ENCODE results near the gene NGFR.

NGFR gene

GRCh38 chr17:49515196-49515770 is 20.2 kb downstream of the NGFR start:
- TF ChIP-seq ZNF311 (tag by site-specific recombination; IDR thresholded peaks at IDR 0.05; ENCODE audit: borderline replicate concordance): no peak
- TF ChIP-seq ZNF354C (tag by site-specific recombination; IDR thresholded peaks at IDR 0.05; ENCODE audit: borderline replicate concordance, low read depth): no peak
- TF ChIP-seq ZIC2 (tag by site-specific recombination; IDR thresholded peaks at IDR 0.05): peak; percentile 88
- TF ChIP-seq TRIM28 (IDR thresholded peaks at IDR 0.05; ENCODE audit: borderline replicate concordance, low read length): 0 out of 2 replicates have a peak, but pooled peaks have one; percentile 56
- TF ChIP-seq ZBTB1 (tag by site-specific recombination; IDR thresholded peaks at IDR 0.05): no peak
- no peak for TF ChIP-seq HOXA7 (CRISPR knock-in tag; IDR thresholded peaks at IDR 0.05; ENCODE audit: borderline replicate concordance)
- peak; percentile 70 for TF ChIP-seq SP3 (tag by site-specific recombination; IDR thresholded peaks at IDR 0.05)
- TF ChIP-seq ZNF341 (tag by site-specific recombination; IDR thresholded peaks at IDR 0.05; ENCODE audit: low read depth): 0 out of 2 replicates have a peak, but pooled peaks have one; percentile 8
- TF ChIP-seq ZNF600 (tag by site-specific recombination; IDR thresholded peaks at IDR 0.05): peak; percentile 41; the same call in 1 of the 2 replicates
- peak; percentile 33; the same call in 1 of the 2 replicates for TF ChIP-seq ZBTB48 (tag by site-specific recombination; IDR thresholded peaks at IDR 0.05)
- TF ChIP-seq GLI4 (tag by site-specific recombination; IDR thresholded peaks at IDR 0.05): 0 out of 2 replicates have a peak, but pooled peaks have one; percentile 68
- TF ChIP-seq, protein P1, sequence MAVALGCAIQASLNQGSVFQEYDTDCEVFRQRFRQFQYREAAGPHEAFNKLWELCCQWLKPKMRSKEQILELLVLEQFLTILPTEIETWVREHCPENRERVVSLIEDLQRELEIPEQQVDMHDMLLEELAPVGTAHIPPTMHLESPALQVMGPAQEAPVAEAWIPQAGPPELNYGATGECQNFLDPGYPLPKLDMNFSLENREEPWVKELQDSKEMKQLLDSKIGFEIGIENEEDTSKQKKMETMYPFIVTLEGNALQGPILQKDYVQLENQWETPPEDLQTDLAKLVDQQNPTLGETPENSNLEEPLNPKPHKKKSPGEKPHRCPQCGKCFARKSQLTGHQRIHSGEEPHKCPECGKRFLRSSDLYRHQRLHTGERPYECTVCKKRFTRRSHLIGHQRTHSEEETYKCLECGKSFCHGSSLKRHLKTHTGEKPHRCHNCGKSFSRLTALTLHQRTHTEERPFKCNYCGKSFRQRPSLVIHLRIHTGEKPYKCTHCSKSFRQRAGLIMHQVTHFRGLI (tag by site-specific recombination; IDR thresholded peaks at IDR 0.05): peak; percentile 91
- TF ChIP-seq GLIS2 (tag by site-specific recombination; IDR thresholded peaks at IDR 0.05): peak; percentile 64
- TF ChIP-seq ZNF266 (tag by site-specific recombination; IDR thresholded peaks at IDR 0.05; ENCODE audit: low read depth): no peak
- TF ChIP-seq EGR2 (tag by site-specific recombination; IDR thresholded peaks at IDR 0.05; ENCODE audit: low read depth): 0 out of 2 replicates have a peak, but pooled peaks have one; percentile 7
- 0 out of 2 replicates have a peak, but pooled peaks have one; percentile 8 for TF ChIP-seq ZNF585B (tag by site-specific recombination; IDR thresholded peaks at IDR 0.05)
- TF ChIP-seq, protein P2, sequence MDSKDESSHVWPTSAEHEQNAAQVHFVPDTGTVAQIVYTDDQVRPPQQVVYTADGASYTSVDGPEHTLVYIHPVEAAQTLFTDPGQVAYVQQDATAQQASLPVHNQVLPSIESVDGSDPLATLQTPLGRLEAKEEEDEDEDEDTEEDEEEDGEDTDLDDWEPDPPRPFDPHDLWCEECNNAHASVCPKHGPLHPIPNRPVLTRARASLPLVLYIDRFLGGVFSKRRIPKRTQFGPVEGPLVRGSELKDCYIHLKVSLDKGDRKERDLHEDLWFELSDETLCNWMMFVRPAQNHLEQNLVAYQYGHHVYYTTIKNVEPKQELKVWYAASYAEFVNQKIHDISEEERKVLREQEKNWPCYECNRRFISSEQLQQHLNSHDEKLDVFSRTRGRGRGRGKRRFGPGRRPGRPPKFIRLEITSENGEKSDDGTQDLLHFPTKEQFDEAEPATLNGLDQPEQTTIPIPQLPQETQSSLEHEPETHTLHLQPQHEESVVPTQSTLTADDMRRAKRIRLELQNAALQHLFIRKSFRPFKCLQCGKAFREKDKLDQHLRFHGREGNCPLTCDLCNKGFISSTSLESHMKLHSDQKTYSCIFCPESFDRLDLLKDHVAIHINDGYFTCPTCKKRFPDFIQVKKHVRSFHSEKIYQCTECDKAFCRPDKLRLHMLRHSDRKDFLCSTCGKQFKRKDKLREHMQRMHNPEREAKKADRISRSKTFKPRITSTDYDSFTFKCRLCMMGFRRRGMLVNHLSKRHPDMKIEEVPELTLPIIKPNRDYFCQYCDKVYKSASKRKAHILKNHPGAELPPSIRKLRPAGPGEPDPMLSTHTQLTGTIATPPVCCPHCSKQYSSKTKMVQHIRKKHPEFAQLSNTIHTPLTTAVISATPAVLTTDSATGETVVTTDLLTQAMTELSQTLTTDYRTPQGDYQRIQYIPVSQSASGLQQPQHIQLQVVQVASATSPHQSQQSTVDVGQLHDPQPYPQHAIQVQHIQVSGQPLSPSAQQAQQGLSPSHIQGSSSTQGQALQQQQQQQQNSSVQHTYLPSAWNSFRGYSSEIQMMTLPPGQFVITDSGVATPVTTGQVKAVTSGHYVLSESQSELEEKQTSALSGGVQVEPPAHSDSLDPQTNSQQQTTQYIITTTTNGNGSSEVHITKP (tag by site-specific recombination; IDR thresholded peaks at IDR 0.05): peak; percentile 59
- TF ChIP-seq ZFHX2 (tag by site-specific recombination; conservative IDR thresholded peaks at IDR 0.05): peak; percentile 54
- peak; percentile 89 for TF ChIP-seq GLIS1 (tag by site-specific recombination; IDR thresholded peaks at IDR 0.05)
- TF ChIP-seq ZNF660 (tag by site-specific recombination; IDR thresholded peaks at IDR 0.05): no peak
- peak; percentile 96 for TF ChIP-seq ZBTB17 (tag by site-specific recombination; IDR thresholded peaks at IDR 0.05)
- TF ChIP-seq, protein P3, sequence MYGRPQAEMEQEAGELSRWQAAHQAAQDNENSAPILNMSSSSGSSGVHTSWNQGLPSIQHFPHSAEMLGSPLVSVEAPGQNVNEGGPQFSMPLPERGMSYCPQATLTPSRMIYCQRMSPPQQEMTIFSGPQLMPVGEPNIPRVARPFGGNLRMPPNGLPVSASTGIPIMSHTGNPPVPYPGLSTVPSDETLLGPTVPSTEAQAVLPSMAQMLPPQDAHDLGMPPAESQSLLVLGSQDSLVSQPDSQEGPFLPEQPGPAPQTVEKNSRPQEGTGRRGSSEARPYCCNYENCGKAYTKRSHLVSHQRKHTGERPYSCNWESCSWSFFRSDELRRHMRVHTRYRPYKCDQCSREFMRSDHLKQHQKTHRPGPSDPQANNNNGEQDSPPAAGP (tag by site-specific recombination; IDR thresholded peaks at IDR 0.05): peak; percentile 57; the same call in 1 of the 2 replicates
- no peak for TF ChIP-seq ZNF133 (tag by site-specific recombination; IDR thresholded peaks at IDR 0.05)
- 0 out of 2 replicates have a peak, but pooled peaks have one; percentile 65 for TF ChIP-seq ZBTB10 (tag by site-specific recombination; IDR thresholded peaks at IDR 0.05)
- TF ChIP-seq ZBTB8A (tag by site-specific recombination; IDR thresholded peaks at IDR 0.05): peak; percentile 55
- TF ChIP-seq PATZ1 (tag by site-specific recombination; IDR thresholded peaks at IDR 0.05): peak; percentile 65
- 0 out of 2 replicates have a peak, but pooled peaks have one; percentile 22 for TF ChIP-seq KLF1 (tag by site-specific recombination; IDR thresholded peaks at IDR 0.05)
- Histone ChIP-seq H3K36me3 (ENCODE audit: control insufficient read depth in 2 of 2, insufficient read depth in 1 of 2, low read length in 2 of 2) (no peaks in the 10 kb centered on the region), H3K4me3 (ENCODE audit: low read depth, low read length) (no peak overlapping the region), H3K27ac (ENCODE audit: extremely low read depth, low read depth, low read length) (peak overlapping the region; percentile 38), H3K4me1 (ENCODE audit: control insufficient read depth, insufficient read depth, low read length) (no peaks in the 10 kb centered on the region; the same call in 1 of the 2 replicates), H3K9me3 (ENCODE audit: control insufficient read depth, insufficient read depth, low read depth, low read length) (no peaks in the 10 kb centered on the region)
- ChIA-PET CTCF (interaction anchor here (0.6 to 3.9 kb wide), 11 partner anchors 11 to 107 kb away, joined by 3 to 21 read pairs (median 4); partner anchors contain the start of gene NGFR), POLR2A (interaction anchor here (1.0 to 3.7 kb wide), 2 partner anchors 19 to 24 kb away, joined by 5 to 23 read pairs; partner anchors contain the start of gene NGFR)

Measured in HEK293 (cell line).